Breast epithelium (tissue), 4 donors: ENCODE results near the gene STEAP3. TPM values are rescaled to one million over a fixed set of nuclear protein-coding genes. Genes with fewer than 3 reads are reported as not detected.

Experiments used
- DNase-seq, 2 donors: peaks; one replicate each; pipeline ENCODE4 v3.0.0-alpha.2; 2019; ENCODE audit warnings: low spot score in 2 of 2
- H3K27ac ChIP-seq, 2 donors: fragments of 200-600 bp; sonication (generic) in 1 of 2; one replicate each; pipeline ENCODE4 v1.5.1; 2016 to 2019; ENCODE audit warnings: mild to moderate bottlenecking in 1 of 2
- H3K27me3 ChIP-seq, 2 donors: fragments of 200-600 bp; sonication (generic) in 1 of 2; one replicate each; pipeline versions ENCODE4 v1.5.1 to v1.6.0; 2017 to 2019; ENCODE audit warnings: control low read depth in 1 of 2, mild to moderate bottlenecking in 1 of 2
- H3K36me3 ChIP-seq: fragments of 200-600 bp; one replicate; pipeline ENCODE4 v1.5.1; 2019
- H3K4me1 ChIP-seq, 2 donors: fragments of 200-600 bp; sonication (generic); one replicate each; pipeline ENCODE4 v1.5.1; 2016 to 2019; ENCODE audit warnings: control low read depth in 1 of 2
- H3K4me3 ChIP-seq, 3 donors: fragments of 200-600 bp; sonication (generic); 1 replicate in 2 of 3; 2 replicates in 1 of 3; pipeline ENCODE4 v1.5.1; 2016 to 2019; ENCODE audit warnings: mild to moderate bottlenecking in 3 of 3, moderate library complexity in 2 of 3
- H3K9me3 ChIP-seq, 2 donors: fragments of 200-600 bp; sonication (generic) in 1 of 2; one replicate each; pipeline ENCODE4 v1.5.1; 2016 to 2019; ENCODE audit warnings: control low read depth in 1 of 2
- CTCF ChIP-seq, 3 donors: fragments of 450-650 bp; IDR thresholded peaks; one replicate each; pipeline ENCODE4 v1.5.1; 2016 to 2017; ENCODE audit warnings: antibody characterized with exemption in 3 of 3, mild to moderate bottlenecking in 3 of 3, moderate library complexity in 3 of 3
- POLR2A ChIP-seq: fragments of 450-650 bp; IDR thresholded peaks from one replicate; pipeline ENCODE4 v1.6.1; 2016; ENCODE audit warnings: antibody characterized with exemption, mild to moderate bottlenecking, moderate library complexity
- POLR2AphosphoS5 ChIP-seq, 3 donors: sonication (generic); formaldehyde crosslinking; IDR thresholded peaks; one replicate each; pipeline ENCODE4 v1.6.1; 2017; ENCODE audit warnings: antibody characterized with exemption in 3 of 3
- intact Hi-C: fragments of 100-400 bp; cut with DNase I; formaldehyde crosslinking; loops from one replicate; pipeline ENCODE4 v1.15.1; 2023; ENCODE audit warnings: low total_unique reads
- total RNA-seq, 3 donors: library from RNA; depleted of rRNA; stranded (reverse); fragments of >200 nt; gene quantifications; one replicate each; pipeline ENCODE4 v1.1.0, GENCODE V29; 2016

STEAP3 gene
- total RNA-seq, 3 donors from 2014 or later: 11.2 to 52.2 (median 49.8) TPM

- DNase-seq: no peak
- no peaks in the 10 kb centered on the region for H3K27me3 ChIP-seq
- no peak overlapping the region for H3K4me3 ChIP-seq
- intact Hi-C loops: loop anchor here (5.0 kb wide), 1 partner anchor 1312 kb away; no protein-coding TSS in a partner anchor
- no peaks in the 10 kb centered on the region for H3K36me3 ChIP-seq
- no peaks in the 10 kb centered on the region for H3K4me1 ChIP-seq
- TF ChIP-seq POLR2AphosphoS5 (IDR thresholded peaks at IDR 0.05): no peak
- TF ChIP-seq CTCF (IDR thresholded peaks at IDR 0.05): no peak
- no peak for TF ChIP-seq POLR2A
- no peaks in the 10 kb centered on the region for H3K9me3 ChIP-seq
- H3K27ac ChIP-seq: no peak overlapping the region
Observed at GRCh38 chr2:119249855-119250717, 26.5 kb downstream of the STEAP3 start.

GRCh38 chr2:119250718-119251290 is 27.2 kb downstream of the STEAP3 start:
- no peak for DNase-seq

DNA sequence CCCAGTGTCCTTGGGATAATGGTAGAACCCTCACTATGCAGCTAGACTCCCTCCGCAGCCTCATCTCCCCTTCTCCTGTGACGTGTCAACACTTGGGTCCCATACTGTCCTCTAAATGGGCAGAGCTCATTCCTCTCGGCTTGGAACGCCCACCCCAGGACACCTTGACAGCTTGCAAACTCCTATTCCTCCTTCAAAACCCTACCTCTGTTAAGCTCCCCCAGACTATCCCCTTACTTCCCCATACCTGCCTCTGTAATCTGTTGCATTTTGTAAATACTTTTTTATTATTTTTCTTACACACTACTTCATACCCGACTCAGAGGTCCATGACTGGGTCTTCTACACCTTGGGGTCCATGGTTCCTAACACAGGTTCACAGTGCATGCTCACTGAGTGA is 28.0 kb downstream of the STEAP3 start:
- intact Hi-C loops: no loop called here
- no peak for DNase-seq
- no peak overlapping the region for H3K4me3 ChIP-seq
- no peaks in the 10 kb centered on the region for H3K4me1 ChIP-seq
- no peaks in the 10 kb centered on the region for H3K27me3 ChIP-seq
- no peaks in the 10 kb centered on the region for H3K36me3 ChIP-seq
- H3K9me3 ChIP-seq: no peaks in the 10 kb centered on the region
- no peak for TF ChIP-seq CTCF (IDR thresholded peaks at IDR 0.05)
- no peak for TF ChIP-seq POLR2A
- TF ChIP-seq POLR2AphosphoS5 (IDR thresholded peaks at IDR 0.05): no peak
- no peak overlapping the region for H3K27ac ChIP-seq

More at GRCh38 chr2:119250718-119251290, 27.2 kb downstream of the STEAP3 start:
- TF ChIP-seq POLR2A (no peak), CTCF (IDR thresholded peaks at IDR 0.05) (no peak), POLR2AphosphoS5 (IDR thresholded peaks at IDR 0.05) (no peak)
- H3K36me3 ChIP-seq: no peaks in the 10 kb centered on the region
- H3K4me1 ChIP-seq: no peaks in the 10 kb centered on the region
- H3K27ac ChIP-seq: no peak overlapping the region
- no peaks in the 10 kb centered on the region for H3K27me3 ChIP-seq
- no peak overlapping the region for H3K4me3 ChIP-seq
- intact Hi-C loops: no loop called here
- no peaks in the 10 kb centered on the region for H3K9me3 ChIP-seq

- intact Hi-C loops: no loop called here
Observed at GRCh38 chr2:119252186-119253113, 28.8 kb downstream of the STEAP3 start.

More at GRCh38 chr2:119252186-119253113, 28.8 kb downstream of the STEAP3 start:
- no peaks in the 10 kb centered on the region for H3K9me3 ChIP-seq
- no peak for TF ChIP-seq POLR2AphosphoS5 (IDR thresholded peaks at IDR 0.05)
- no peak for TF ChIP-seq CTCF (IDR thresholded peaks at IDR 0.05)
- no peak for TF ChIP-seq POLR2A
- peak overlapping the region; percentile 72 to 79 for H3K27ac ChIP-seq
- H3K4me3 ChIP-seq: no peak overlapping the region
- no peaks in the 10 kb centered on the region for H3K27me3 ChIP-seq
- DNase-seq: peak in 1 of 2 donors; percentile 28
- no peaks in the 10 kb centered on the region for H3K36me3 ChIP-seq
- H3K4me1 ChIP-seq: no peaks in the 10 kb centered on the region
